HUES64 (cell line): Measurements from ENCODE around the gene SRRM3.
"Not testable (repeated sequence)": the region's sequence is repeated elsewhere in the genome, so short reads cannot be mapped to it uniquely, and the experiment has no call there.

Experiments used
- H3K27ac ChIP-seq: 2 replicates; pipeline ENCODE4 v1.7.0; 2013; ENCODE audit warnings: low read depth, low read length, inconsistent platforms
- H3K27me3 ChIP-seq: 2 replicates; pipeline ENCODE4 v1.6.1; 2013; ENCODE audit warnings: mild to moderate bottlenecking, low read length; ENCODE audit not compliant: insufficient read depth
- H3K36me3 ChIP-seq: 2 replicates; pipeline ENCODE4 v1.6.1; 2013; ENCODE audit warnings: mild to moderate bottlenecking, low read length; ENCODE audit not compliant: insufficient read depth
- H3K4me1 ChIP-seq: 2 replicates; pipeline ENCODE4 v1.6.1; 2013; ENCODE audit warnings: mild to moderate bottlenecking, low read length, moderate library complexity; ENCODE audit not compliant: insufficient read depth
- H3K4me3 ChIP-seq: 2 replicates; pipeline ENCODE4 v1.5.1; 2013; ENCODE audit warnings: mild to moderate bottlenecking, low read length, moderate library complexity
- H3K9ac ChIP-seq: 2 replicates; pipeline ENCODE4 v1.6.1; 2013; ENCODE audit warnings: mild to moderate bottlenecking, low read depth, low read length
- H3K9me3 ChIP-seq: 2 replicates; pipeline ENCODE4 v1.6.1; 2013; ENCODE audit warnings: low read depth, low read length; ENCODE audit not compliant: insufficient read depth
- WGBS: fragments of 150-250, 120-280 bp; methylation state at CpG from one replicate; pipeline ENCODE4 v1.1.7; 2013; ENCODE audit warnings: missing lambda C conversion rate; 5-methylcytosine and 5-hydroxymethylcytosine counted together

The SRRM3 gene

DNA sequence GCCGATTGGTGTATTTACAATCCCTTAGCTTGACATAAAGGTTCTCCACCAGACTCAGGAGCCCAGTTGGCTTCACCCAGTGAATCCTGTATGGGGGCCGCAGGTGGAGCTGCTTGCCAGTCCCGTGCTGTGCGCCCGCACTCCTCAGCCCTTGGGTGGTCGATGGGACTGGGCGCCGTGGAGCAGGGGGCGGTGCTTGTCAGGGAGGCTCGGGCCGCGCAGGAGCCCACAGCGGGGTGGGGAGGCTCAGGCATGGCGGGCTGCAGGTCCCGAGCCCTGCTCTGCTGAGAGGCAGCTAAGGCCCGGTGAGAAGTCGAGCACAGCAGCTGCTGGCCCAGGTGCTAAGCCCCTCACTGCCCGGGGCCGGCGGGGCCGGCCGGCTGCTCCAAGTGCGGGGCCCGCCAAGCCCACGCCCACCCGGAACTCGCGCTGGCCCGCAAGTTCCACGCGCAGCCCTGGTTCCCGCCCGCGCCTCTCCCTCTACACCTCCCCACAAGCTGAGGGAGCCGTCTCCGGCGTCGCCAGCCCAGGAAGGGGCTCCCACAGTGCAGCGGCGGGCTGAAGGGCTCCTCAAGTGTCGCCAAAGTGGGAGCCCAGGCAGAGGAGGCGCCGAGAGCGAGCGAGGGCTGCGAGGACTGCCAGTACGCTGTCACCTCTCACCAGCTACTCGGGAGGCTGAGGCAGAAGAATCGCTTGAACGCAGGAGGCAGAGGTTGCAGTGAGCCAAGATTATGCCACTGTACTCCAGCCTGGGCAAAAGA lies 107.8 kb downstream of the SRRM3 start:
- not testable (repeated sequence) for H3K27me3 ChIP-seq, H3K9me3 ChIP-seq, H3K27ac ChIP-seq, H3K4me3 ChIP-seq, H3K9ac ChIP-seq, H3K36me3 ChIP-seq
- WGBS = 96% methylated on average over 50 of the region's 50 CpGs
- peaks cover 10% of the 10 kb centered on the region; the same call in 1 of the 2 replicates for H3K4me1 ChIP-seq

DNA sequence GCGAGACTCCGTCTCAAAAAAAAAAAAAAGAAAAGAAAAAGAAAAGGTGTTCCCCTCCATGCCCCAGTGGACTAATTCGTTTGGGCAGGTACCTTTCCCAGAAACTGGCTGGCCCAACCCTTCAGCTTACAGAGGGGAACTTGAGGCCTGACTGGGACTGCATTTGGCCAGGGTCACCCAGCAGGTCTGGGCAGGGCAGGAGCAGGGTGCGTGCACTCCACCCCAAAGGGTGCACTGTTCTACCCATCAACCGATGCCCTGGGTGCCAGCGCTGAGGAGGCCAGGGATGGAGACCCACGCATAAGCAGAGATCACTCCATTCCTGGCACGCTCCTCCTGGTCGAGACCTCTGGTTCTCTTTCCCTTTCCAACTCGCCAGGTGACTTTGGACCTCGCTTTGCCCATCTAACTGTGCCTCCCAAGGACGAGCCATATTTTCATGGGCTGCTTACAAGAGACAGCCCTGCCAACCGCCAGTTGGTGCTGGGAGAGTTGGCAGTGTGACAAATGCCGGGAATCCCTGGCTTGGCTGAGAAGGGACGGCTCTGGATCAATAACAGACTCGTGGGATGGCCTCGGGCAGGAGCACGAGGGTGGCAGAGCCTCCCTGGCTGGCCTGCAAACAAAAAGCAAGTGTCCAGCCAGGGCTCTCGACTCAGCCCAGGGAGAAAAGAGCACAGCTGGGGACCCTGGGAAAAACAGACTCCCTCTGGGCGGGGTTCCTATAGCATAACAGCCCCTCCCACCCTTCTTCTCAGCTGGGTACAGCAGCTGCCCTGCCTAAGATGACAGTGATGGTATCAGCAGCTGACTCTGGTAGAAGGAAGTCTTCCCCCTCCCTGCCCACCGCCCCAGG lies 108.6 kb downstream of the SRRM3 start:
- no peaks in the 10 kb centered on the region for H3K27me3 ChIP-seq
- no peak overlapping the region for H3K27ac ChIP-seq
- H3K4me3 ChIP-seq = no peak overlapping the region
- WGBS = 84% methylated on average over 21 of the region's 21 CpGs
- H3K36me3 ChIP-seq = no peaks in the 10 kb centered on the region
- H3K9me3 ChIP-seq = no peaks in the 10 kb centered on the region
- H3K9ac ChIP-seq = no peak overlapping the region
- H3K4me1 ChIP-seq = peaks cover 10% of the 10 kb centered on the region; the same call in 1 of the 2 replicates

DNA sequence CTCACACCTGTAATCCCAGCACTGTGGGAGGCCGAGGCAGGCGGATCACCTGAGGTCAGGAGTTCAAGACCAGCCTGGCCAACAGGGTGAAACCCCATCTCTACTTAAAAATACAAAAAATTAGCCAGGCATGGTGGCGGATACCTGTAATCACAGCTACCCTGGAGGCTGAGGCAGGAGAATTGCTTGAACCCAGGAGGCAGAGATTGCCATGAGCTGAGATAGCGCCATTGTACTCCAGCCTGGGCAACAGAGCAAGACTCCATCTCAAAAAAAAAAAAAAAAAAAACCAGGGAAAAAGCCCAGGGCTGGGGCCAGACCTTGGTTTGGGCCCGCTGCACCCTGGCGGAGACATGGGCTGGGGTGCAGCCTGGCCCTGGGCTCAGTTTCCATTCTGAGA lies 110.1 kb downstream of the SRRM3 start:
- WGBS = 91% methylated on average over 6 of the region's 6 CpGs
- H3K27me3 ChIP-seq = not testable (repeated sequence)

DNA sequence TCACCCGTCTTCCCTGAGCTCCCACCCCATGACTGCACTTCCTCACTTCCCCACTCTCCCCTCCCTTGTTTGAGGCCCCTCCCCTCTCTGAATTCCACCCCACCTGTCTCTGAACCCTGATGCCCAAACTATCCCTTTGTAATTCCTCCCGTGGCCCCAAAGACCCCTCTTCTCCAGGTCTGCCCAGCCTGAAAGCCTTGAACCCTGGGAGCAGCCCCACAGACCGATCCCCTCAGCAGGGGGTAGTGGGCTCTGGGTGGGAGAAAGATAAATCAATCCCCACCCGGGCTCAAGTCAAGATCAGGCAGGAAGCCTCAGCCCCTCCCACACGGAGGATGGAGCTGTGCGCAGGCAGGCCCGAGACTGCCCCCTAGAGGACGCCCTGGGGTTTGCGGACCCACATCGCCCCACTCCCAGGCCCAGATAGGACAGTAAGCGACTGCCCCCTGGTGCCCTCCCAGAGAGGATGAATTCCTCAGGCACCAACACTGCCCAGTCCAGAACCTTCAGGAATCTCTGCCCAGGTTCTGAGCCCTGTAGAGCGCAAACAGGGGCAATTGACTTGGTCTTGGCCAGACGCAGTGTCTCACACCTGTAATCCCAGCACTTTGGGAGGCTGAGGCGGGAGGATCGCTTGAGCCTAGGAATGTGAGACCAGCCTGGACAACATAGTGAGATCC lies 112.5 kb downstream of the SRRM3 start:
- Histone ChIP-seq H3K27me3 (no peaks in the 10 kb centered on the region), H3K4me3 (peak overlapping the region; percentile 53), H3K36me3 (no peaks in the 10 kb centered on the region), H3K9me3 (no peaks in the 10 kb centered on the region), H3K27ac (no peak overlapping the region), H3K4me1 (peaks cover 12% of the 10 kb centered on the region), H3K9ac (no peak overlapping the region)
- WGBS = 12% methylated on average over 15 of the region's 15 CpGs

More for the DNA sequence above, 110.1 kb downstream of the SRRM3 start:
- not testable (repeated sequence) for H3K4me3 ChIP-seq, H3K4me1 ChIP-seq, H3K9ac ChIP-seq, H3K27ac ChIP-seq, H3K36me3 ChIP-seq, H3K9me3 ChIP-seq

DNA sequence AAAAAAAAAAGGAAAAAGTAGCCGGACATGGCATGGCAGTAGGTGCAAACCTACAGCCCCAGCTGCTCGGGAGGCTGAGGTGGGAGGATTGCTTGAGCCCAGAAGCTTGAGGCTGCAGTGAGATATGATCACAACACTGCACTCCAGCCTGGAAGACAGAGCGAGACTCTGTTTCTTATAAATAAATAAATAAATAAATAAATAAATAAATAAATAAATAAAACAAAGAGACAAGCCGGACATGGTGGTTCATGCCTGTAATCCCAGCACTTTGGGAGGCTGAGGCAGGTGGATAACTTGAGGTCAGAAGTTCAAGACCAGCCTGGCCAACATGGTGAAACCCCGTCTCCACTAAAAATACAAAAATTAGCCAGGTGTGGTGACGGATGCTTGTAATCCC lies 113.0 kb downstream of the SRRM3 start:
- not testable (repeated sequence) for H3K4me3 ChIP-seq, H3K9me3 ChIP-seq, H3K27me3 ChIP-seq, H3K36me3 ChIP-seq, H3K27ac ChIP-seq, H3K9ac ChIP-seq
- H3K4me1 ChIP-seq = peaks cover 13% of the 10 kb centered on the region
- WGBS = 90% methylated on average over 5 of the region's 6 CpGs

DNA sequence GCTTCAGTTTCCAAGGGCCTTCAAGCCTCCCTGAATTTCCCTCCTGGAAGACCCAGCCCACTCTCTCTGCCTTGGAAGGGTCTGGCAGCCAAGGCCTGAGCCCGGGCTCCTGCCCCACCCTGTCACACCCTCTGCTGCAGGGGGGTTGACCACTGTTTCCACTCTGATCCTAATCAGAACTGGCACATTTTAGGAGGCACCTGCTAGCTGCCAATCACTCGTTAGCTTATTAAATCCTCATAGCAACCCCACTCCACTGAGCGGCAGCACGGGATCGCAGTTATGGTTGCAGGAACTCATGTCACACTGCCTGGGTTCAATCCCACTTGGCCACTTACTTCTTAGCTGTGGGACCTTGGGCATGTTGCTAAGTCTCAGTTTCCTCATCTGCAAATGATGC lies 113.7 kb downstream of the SRRM3 start:
- H3K4me1 ChIP-seq = peaks cover 13% of the 10 kb centered on the region
- no peak overlapping the region for H3K4me3 ChIP-seq
- H3K9ac ChIP-seq = no peak overlapping the region
- no peaks in the 10 kb centered on the region for H3K9me3 ChIP-seq
- H3K27me3 ChIP-seq = no peaks in the 10 kb centered on the region
- H3K27ac ChIP-seq = no peak overlapping the region
- 92% methylated on average over 5 of the region's 5 CpGs for WGBS
- no peaks in the 10 kb centered on the region for H3K36me3 ChIP-seq

DNA sequence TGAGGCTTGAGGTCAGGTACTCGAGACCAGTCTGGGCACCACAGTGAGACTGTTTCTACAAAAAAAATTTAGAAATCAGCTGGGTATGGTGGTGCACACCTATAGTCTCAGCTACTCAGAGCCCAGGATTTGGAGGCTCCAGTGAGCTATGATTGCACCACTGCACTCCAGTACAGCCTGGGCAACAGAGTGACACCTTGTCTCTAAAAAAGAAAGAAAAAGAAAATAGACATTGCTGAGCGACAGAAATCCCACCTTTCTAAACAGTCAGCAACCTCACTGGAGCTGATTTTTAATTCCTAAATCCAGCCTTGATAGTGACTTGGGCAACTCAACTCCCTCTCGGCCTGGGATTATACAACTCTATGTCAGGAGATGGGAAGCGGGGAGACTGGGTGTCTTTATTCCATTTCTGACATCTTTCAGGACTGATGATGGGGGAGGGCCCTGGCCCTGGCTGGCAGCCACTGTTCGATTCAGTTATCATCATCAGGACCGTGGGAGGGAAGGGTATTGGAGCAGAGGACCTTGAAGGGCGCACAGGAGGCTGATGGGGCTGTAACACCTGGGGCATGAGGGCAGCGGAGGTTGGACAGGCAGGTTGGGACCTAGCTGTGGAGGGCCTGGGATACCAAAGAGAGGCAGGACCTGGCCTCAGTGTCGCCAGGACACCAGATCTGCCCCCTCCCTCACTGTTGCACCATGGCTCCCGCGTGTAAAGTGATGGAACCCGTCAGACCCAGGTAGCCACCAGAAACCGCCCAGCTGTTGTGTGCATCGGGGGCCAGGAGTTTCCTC lies 115.5 kb downstream of the SRRM3 start:
- Histone ChIP-seq H3K4me1 (peaks cover 13% of the 10 kb centered on the region), H3K4me3 (peak overlapping the region; percentile 69), H3K9me3 (no peaks in the 10 kb centered on the region), H3K9ac (peak overlapping the region; percentile 71), H3K27ac (peak overlapping the region; percentile 82), H3K27me3 (no peaks in the 10 kb centered on the region), H3K36me3 (peaks cover 1% of the 10 kb centered on the region; the same call in 1 of the 2 replicates)
- WGBS = 70% methylated on average over 14 of the region's 14 CpGs

DNA sequence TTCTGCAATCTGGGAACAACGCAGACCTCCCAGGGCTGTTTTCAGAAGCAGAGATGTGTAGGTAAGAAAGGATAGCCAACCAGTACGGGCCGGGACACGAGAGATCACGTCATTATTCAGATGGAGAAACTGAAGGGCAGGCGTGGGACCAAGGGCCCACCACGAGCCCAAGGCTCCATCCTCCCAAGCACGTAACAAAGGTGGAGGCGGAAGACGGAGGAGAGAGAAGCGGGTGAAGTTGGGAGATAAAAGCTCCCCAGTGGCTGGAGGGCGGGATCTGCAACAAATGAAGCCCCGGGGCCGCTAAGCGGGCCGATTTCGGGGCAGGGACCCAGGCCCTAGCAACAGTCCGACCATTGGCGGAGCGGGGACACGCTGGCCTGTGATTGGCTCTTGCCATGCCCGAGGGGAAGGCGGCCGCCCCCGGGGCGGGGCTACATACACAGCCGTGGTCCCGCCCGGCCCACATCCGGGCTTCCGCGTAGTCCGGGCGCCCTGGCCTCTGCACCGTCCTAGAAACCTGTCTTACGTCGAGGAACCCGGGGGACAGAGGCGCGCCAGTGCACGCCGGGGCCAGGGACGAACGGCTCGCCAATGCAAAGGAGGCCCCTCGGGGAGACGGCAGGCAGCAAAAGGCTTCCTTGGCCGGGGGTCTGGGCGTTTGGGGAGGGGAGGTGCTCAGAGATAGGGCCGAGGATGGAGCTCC lies 116.2 kb downstream of the SRRM3 start:
- Histone ChIP-seq H3K4me3 (peak overlapping the region; percentile 69), H3K36me3 (peaks cover 3% of the 10 kb centered on the region; the same call in 1 of the 2 replicates), H3K27ac (peak overlapping the region; percentile 91), H3K9ac (peak overlapping the region; percentile 79), H3K27me3 (no peaks in the 10 kb centered on the region), H3K4me1 (peaks cover 13% of the 10 kb centered on the region), H3K9me3 (no peaks in the 10 kb centered on the region)
- WGBS = 2% methylated on average over 50 of the region's 50 CpGs

DNA sequence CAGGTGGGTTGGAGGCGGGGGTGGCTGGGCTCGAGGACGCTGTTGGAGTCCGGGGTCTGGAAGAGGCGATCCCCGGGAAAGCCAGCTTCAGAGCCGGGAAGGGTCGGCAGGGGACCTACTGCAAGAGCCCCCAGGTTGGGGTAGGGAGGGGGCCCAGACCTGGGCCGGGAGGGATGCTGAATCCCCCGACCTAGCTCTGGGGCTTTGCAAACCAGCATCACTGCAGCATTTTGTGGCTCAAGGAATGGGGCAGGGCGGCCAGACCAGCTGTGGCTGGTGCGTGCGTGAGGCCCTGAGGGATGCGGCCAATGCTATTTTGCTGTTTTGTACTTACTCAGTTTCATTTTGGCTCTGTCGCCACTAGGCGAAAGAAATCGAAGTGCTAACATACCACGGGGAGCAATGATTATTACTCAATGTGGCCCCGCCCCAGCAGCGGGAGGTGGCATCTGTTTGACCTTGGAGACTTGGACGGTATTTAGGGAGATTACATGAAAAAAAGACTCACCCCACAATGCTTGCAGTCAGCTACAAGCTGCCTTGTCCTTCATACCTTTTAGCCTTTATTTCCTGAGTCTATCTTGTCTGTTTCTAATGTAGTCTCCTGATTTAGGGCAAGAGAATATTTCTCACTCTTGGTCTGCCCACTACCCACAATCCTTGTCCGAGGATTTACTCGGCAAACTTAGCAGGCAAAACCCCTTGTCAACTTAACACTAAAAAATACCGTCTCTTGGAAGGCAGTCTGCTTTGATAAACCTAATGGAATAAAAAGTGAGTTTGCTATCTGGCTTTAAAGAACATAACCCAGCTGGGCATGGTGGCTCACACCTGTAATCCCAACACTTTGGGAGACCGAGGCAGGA lies 117.0 kb downstream of the SRRM3 start:
- WGBS = 10% methylated on average over 25 of the region's 25 CpGs
- peak overlapping the region; percentile 79 for H3K9ac ChIP-seq
- H3K4me3 ChIP-seq = peak overlapping the region; percentile 69
- H3K36me3 ChIP-seq = peaks cover 4% of the 10 kb centered on the region; the same call in 1 of the 2 replicates
- no peaks in the 10 kb centered on the region for H3K27me3 ChIP-seq
- H3K4me1 ChIP-seq = peaks cover 13% of the 10 kb centered on the region
- no peaks in the 10 kb centered on the region for H3K9me3 ChIP-seq
- H3K27ac ChIP-seq = peak overlapping the region; percentile 91
